ENCODE data around the gene CD44.

GRCh38 chr11:35090125-35090524, 48.8 kb upstream of the CD44 start:
- TF ChIP-seq CTCF (conservative IDR thresholded peaks at IDR 0.05 in 1 of 2, IDR thresholded peaks at IDR 0.05 in 1 of 2; ENCODE audit: extremely low read depth in 1 of 2, insufficient read depth in 1 of 2, low read depth in 1 of 2, low read length in 2 of 2) (no peak), EZH2 (IDR thresholded peaks at IDR 0.05; ENCODE audit: borderline replicate concordance, low read length) (no peak)
